PC-9 (cell line): ENCODE results near the gene SLC6A1. TPM values are rescaled to one million over a fixed set of nuclear protein-coding genes. Genes with fewer than 3 reads are reported as not detected.
A peak's percentile ranks its signal among the peaks of the same experiment; 100 is the strongest.

Source experiments
- BruUV-seq: library from RNA; stranded (reverse); fragments of 400-500 nt; replicated peaks from 2 replicates; lab custom pipeline; 2021; lab: Mats Ljungman, UMichigan
- CTCF ChIA-PET: fragments of 300-600 bp; sonication (Branson Sonifier 250); formaldehyde crosslinking; loops from one replicate; lab custom pipeline; 2022; ENCODE audit warnings: antibody characterized with exemption; lab: Charles Lee
- POLR2A ChIA-PET: fragments of 300-600 bp; sonication (Branson Sonifier 250); formaldehyde crosslinking; loops from one replicate; lab custom pipeline; 2022; ENCODE audit warnings: antibody characterized with exemption; ENCODE audit not compliant: unreplicated experiment; lab: Charles Lee
- DNase-seq, 2 experiments: peaks; one replicate each; pipeline versions ENCODE4 v3.0.0 to v3.0.0-alpha.2; 2015 to 2022; ENCODE audit warnings: mixed read lengths in 1 of 2
- H2AFZ ChIP-seq: fragments of 200-600 bp; sonication (generic); 2 replicates; pipeline ENCODE4 v1.8.1; 2017; ENCODE audit warnings: antibody characterized with exemption
- H3F3A ChIP-seq: fragments of 200-600 bp; sonication (generic); 2 replicates; pipeline ENCODE4 v1.8.1; 2017; ENCODE audit warnings: antibody characterized with exemption, mild to moderate bottlenecking, low read depth; ENCODE audit not compliant: insufficient read depth
- H3K27ac ChIP-seq: fragments of 200-600 bp; sonication (generic); 2 replicates; pipeline ENCODE4 v1.6.1; 2016; ENCODE audit warnings: mixed run types
- H3K27me3 ChIP-seq: fragments of 200-600 bp; sonication (generic); 2 replicates; pipeline ENCODE4 v1.6.1; 2016; ENCODE audit warnings: low read depth, mixed run types; ENCODE audit not compliant: insufficient read depth
- H3K36me3 ChIP-seq: fragments of 200-600 bp; sonication (generic); 2 replicates; pipeline ENCODE4 v1.6.1; 2016; ENCODE audit warnings: low read depth, mixed run types
- H3K4me1 ChIP-seq: fragments of 200-600 bp; sonication (generic); replicated peaks from 2 replicates; pipeline ENCODE4 v1.6.1; 2016; ENCODE audit warnings: mixed run types; ENCODE audit not compliant: insufficient read depth
- H3K4me2 ChIP-seq: fragments of 200-600 bp; sonication (generic); 2 replicates; pipeline ENCODE4 v1.6.1; 2017; ENCODE audit warnings: mixed run types
- H3K4me3 ChIP-seq: fragments of 200-600 bp; sonication (generic); 2 replicates; pipeline ENCODE4 v1.6.1; 2016; ENCODE audit warnings: mixed run types
- H3K79me2 ChIP-seq: fragments of 200-600 bp; sonication (generic); 2 replicates; pipeline ENCODE4 v1.6.1; 2017; ENCODE audit warnings: low read depth, mixed run types
- H3K9me2 ChIP-seq: fragments of 200-600 bp; sonication (generic); 2 replicates; pipeline ENCODE4 v1.8.1; 2017; ENCODE audit warnings: mild to moderate bottlenecking; ENCODE audit not compliant: insufficient read depth
- H3K9me3 ChIP-seq: fragments of 200-600 bp; sonication (generic); 2 replicates; pipeline ENCODE4 v1.8.1; 2016; ENCODE audit warnings: low read depth; ENCODE audit not compliant: insufficient read depth
- H4K20me1 ChIP-seq: fragments of 200-600 bp; sonication (generic); 2 replicates; pipeline ENCODE4 v1.8.1; 2017; ENCODE audit not compliant: insufficient read depth
- EZH2 ChIP-seq: fragments of 200-600 bp; sonication (generic); IDR thresholded peaks from 2 replicates; pipeline ENCODE4 v1.8.0; 2017; ENCODE audit warnings: antibody characterized with exemption, low read depth
- intact Hi-C: fragments of 100-400 bp; cut with micrococcal nuclease; formaldehyde crosslinking; loops from one replicate; pipeline ENCODE4 v1.10.0; 2022; ENCODE audit not compliant: unreplicated experiment
- total RNA-seq: library from RNA; stranded (reverse); gene quantifications from 2 replicates; pipeline ENCODE4 v1.2.3, GENCODE V29; 2021
- TF ChIP-seq, protein P1 (sequence below): fragments of 200-600 bp; sonication (generic); conservative IDR thresholded peaks from 2 replicates; pipeline ENCODE4 v1.6.1; 2017; ENCODE audit warnings: mixed run types, antibody characterized with exemption, mild to moderate bottlenecking, moderate library complexity

SLC6A1 gene
- total RNA-seq, 1 experiment from 2014 or later = not detected

DNA sequence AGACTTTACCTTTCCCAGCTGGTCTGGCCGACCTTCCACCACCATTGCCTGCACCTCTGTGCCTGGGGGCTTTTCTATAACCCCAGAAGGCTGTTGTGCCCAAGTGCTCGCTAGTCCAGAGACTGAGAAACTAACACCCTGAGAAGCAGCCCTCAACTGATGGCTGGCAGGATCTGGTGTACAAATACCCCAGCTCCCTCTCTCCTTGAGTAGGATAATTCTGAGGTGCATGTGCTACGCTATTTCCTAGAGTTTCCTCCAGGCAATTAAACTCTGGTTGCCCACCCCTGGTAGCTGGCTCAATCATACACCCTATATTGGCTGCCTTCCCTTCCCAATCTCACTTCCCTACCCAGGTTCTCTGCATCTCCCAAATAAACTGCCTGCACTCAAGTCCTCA, 11.5 kb upstream of the SLC6A1 start:
- ChIA-PET CTCF (no interaction called here), POLR2A (no interaction called here)
- BruUV-seq = no TSS peak
- no peaks in the 10 kb centered on the region for H3K9me3 ChIP-seq
- peaks cover 5% of the 10 kb centered on the region; the same call in 1 of the 2 replicates for H3K4me1 ChIP-seq
- H3K27me3 ChIP-seq = peaks cover 74% of the 10 kb centered on the region
- intact Hi-C loops = no loop called here
- H3K9me2 ChIP-seq = no peaks in the 10 kb centered on the region
- no peak overlapping the region for H3K27ac ChIP-seq
- no peak for TF ChIP-seq EZH2
- TF ChIP-seq, protein P1, sequence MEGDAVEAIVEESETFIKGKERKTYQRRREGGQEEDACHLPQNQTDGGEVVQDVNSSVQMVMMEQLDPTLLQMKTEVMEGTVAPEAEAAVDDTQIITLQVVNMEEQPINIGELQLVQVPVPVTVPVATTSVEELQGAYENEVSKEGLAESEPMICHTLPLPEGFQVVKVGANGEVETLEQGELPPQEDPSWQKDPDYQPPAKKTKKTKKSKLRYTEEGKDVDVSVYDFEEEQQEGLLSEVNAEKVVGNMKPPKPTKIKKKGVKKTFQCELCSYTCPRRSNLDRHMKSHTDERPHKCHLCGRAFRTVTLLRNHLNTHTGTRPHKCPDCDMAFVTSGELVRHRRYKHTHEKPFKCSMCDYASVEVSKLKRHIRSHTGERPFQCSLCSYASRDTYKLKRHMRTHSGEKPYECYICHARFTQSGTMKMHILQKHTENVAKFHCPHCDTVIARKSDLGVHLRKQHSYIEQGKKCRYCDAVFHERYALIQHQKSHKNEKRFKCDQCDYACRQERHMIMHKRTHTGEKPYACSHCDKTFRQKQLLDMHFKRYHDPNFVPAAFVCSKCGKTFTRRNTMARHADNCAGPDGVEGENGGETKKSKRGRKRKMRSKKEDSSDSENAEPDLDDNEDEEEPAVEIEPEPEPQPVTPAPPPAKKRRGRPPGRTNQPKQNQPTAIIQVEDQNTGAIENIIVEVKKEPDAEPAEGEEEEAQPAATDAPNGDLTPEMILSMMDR = no peak
- DNase-seq = no peak
- H3K36me3 ChIP-seq = no peaks in the 10 kb centered on the region
- no peaks in the 10 kb centered on the region for H4K20me1 ChIP-seq
- no peak overlapping the region for H3K4me3 ChIP-seq
- H3K79me2 ChIP-seq = no peaks in the 10 kb centered on the region
- no peak overlapping the region for H2AFZ ChIP-seq
- no peak overlapping the region for H3K4me2 ChIP-seq
- H3F3A ChIP-seq = no peaks in the 10 kb centered on the region

DNA sequence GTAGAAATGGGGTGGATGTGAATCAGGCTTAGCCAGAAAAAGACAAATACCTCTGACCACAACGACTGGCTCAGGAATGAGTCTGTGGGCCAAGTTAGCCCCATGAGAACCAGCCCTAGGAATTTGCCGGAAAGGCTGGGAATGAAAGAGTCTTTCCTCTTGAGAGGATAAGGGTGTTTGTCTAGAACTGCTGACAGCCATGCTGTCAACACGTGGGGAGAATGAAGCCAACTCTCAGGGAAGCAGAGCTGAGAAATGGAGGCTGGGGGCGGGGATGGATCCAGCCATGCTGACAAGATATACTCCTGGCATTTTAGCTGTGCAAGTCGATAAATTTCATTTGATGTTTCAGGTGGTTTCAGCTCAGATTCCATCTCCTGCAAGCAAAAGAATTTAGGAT, 10.6 kb upstream of the SLC6A1 start:
- POLR2A ChIA-PET = no interaction called here
- intact Hi-C loops = no loop called here

DNA sequence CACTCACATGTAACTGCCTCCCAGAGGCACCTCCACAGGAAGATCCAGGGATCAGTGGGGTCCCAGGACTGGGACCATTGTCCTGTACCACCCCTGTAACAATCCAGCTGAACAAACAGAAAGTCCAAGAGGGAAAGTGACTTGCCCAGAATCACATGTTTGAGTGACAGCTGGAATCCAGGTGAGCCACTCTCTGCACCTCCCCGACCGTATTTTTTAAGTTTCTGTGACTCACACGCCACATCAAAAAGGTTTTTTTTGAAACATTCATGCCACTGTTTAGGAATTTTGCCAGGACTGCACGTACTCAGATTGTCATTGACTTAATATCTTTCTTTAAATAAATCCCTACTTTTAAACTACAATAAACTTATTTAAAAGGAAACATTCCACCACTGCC, 9.8 kb upstream of the SLC6A1 start:
- Histone ChIP-seq H3K79me2 (no peaks in the 10 kb centered on the region), H4K20me1 (no peaks in the 10 kb centered on the region), H3K36me3 (no peaks in the 10 kb centered on the region), H3K9me2 (no peaks in the 10 kb centered on the region), H3K9me3 (no peaks in the 10 kb centered on the region), H3K4me2 (peak overlapping the region; percentile 19), H3K27me3 (peaks cover 74% of the 10 kb centered on the region), H2AFZ (no peak overlapping the region), H3K4me1 (peaks cover 5% of the 10 kb centered on the region; the same call in 1 of the 2 replicates), H3K4me3 (no peak overlapping the region), H3K27ac (no peak overlapping the region), H3F3A (no peaks in the 10 kb centered on the region)
- ChIA-PET CTCF (no interaction called here), POLR2A (no interaction called here)
- DNase-seq = peak in 1 of 2 experiments; percentile 63
- TF ChIP-seq, protein P1 = no peak
- no peak for TF ChIP-seq EZH2
- intact Hi-C loops = no loop called here
- BruUV-seq = no TSS peak

More for the DNA sequence above, 10.6 kb upstream of the SLC6A1 start:
- CTCF ChIA-PET = no interaction called here
- BruUV-seq = no TSS peak
- no peaks in the 10 kb centered on the region for H3K9me2 ChIP-seq
- TF ChIP-seq, protein P1 = no peak
- no peak for TF ChIP-seq EZH2
- H3K79me2 ChIP-seq = no peaks in the 10 kb centered on the region
- no peaks in the 10 kb centered on the region for H3K36me3 ChIP-seq
- H3K4me3 ChIP-seq = no peak overlapping the region
- peaks cover 74% of the 10 kb centered on the region for H3K27me3 ChIP-seq
- no peak overlapping the region for H3K27ac ChIP-seq
- no peak for DNase-seq
- no peak overlapping the region for H3K4me2 ChIP-seq
- no peaks in the 10 kb centered on the region for H3K9me3 ChIP-seq
- no peaks in the 10 kb centered on the region for H3F3A ChIP-seq
- peaks cover 5% of the 10 kb centered on the region; the same call in 1 of the 2 replicates for H3K4me1 ChIP-seq
- no peak overlapping the region for H2AFZ ChIP-seq
- H4K20me1 ChIP-seq = no peaks in the 10 kb centered on the region
